ENCODE data around the gene DHX29.

GRCh38 chr5:55300890-55301289 lies 6.6 kb downstream of the DHX29 start:
- TF ChIP-seq POLR2AphosphoS5 (IDR thresholded peaks at IDR 0.05) (no peak), CTCF (IDR thresholded peaks at IDR 0.05) (no peak), POLR2A (IDR thresholded peaks at IDR 0.05) (no peak)

Measured in prostate gland (tissue), 2 donors.